Measurements from ENCODE around the gene NOL4L.

The NOL4L gene

GRCh38 chr20:32455171-32455900 is 129.8 kb downstream of the NOL4L start:
- no peak for DNase-seq

DNA sequence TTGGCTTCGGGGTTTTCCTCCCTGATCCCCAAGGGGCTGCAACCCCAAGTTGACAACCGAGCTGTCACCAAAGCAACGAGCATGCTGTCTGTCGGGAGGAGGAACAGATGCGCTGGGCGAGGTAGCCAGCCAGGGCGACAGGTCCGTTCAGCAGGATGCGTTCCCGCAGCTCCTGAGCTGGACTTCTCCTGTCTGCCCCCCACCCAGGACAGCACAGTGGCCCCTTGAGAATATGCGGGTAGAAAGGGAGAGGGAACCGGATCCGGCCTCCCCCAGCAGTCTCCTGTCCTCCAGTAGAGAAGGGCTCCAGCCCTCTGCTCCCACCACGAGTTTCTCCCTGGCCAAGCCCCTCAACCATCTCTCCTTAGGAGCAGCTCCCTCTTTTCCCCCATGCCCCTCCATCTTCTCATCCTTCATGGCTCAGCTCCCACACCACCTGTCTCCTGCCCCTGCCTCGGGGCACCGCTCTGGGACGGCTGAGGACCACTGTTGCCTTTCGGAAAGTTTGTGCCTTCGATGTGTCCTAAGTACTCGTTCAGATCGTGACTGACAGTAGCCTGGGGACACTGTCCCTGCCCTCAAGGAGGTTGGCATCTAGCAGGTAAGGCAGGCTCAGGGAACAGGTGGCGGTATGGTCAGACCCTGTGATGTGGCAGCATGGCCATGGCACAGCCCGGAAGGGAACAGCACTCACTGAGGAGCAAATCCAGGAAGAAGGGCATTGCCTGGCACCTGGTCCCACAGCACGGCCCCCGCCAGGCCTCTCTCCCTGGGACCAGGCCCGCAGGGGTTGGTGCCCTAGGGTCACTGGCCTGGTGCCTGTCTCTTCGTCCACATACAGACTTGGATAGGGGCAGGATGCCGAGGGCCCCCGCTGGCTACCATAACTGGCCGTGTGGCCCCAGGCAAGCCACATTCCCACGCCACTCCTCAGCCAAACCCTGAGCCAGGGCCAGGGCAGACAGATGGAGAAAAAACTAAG is 130.7 kb downstream of the NOL4L start:
- no peak for DNase-seq

- DNase-seq = no peak
Observed at GRCh38 chr20:32453467-32454163, 131.5 kb downstream of the NOL4L start.

GRCh38 chr20:32452776-32453466 is 132.2 kb downstream of the NOL4L start:
- no peak for DNase-seq

DNA sequence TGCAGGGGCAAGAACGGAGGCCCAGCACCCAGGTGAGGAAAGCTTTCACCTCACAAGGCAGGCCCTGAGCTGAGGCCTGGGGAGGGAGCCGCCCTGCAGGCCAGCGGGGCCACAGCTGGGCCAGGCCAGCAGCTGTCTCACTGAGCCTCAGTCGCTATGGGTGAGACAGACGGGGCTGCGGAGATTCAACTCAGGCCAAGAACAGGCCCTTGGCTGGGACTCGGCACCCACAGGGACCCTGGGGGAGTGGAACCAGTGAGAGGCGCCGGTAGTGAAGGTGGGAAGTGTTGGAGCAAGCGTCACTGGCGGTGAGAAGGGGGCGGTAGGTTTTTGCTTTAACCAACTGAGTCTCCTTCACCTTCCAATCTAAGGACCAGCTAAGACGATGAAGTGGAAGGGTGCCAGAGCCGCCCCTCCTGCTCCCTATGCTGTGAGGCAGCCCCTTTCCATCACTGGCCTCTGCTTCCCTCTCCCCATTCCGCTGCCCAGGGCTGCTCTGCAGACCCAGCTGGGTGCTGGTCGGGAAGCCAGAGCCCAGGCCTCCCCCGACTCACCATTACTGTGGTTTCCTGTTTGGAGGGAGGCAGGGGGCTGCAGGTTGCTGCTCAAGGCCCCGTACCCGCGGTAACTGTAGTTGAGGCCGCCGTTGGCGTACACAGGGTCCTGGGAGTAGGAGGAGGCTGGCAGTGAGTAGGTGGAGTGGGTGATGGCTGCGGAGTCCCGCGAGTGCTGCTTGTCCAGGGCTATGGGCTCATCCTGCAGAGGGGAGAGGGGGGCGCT is 133.3 kb downstream of the NOL4L start:
- DNase-seq = no peak

DNA sequence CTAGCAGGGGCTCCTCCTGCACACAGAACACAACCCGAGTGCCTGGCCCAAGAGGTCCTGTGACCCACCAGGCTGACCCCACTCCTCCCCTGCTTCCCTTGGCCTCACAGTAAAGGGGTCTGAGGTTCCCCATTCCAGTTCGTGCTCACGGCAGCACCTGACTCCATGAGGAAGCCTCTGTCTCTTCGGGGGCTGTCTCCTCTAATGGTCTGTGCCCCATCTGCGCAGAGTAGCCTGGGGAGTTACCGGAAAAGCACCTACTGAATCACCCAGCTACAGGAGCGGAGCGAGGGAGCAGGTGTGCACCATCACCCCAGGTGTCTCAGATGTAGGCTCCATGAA is 133.8 kb downstream of the NOL4L start:
- DNase-seq = no peak

DNA sequence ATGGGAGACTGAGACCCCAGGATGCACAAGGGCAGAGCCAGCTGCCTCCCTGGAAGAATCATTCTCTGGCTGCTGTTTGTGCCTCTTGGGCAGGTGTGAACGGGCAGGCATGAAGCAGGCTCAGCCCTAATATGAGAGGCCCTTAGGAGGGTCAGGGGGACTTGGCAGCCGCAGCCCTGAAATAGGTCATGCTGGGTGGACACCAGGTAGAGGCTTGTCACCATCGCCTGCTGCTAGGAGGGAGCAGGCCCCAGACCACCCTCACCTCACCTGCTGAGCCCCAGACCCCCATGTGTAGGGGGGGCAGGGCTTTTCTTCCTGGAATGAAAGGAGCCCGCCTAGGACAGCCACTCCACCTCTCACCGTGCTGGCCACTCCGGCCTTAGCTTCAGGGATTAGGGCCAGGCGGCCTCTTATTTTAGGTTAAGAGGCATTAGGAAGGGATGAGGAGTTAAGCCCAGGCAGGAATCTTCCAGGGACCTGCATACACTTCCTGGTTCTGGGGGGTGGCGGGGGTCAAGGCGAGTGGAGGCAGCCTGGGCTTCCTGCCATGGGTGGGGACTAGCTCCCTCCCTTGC is 134.6 kb downstream of the NOL4L start:
- no peak for DNase-seq

DNA sequence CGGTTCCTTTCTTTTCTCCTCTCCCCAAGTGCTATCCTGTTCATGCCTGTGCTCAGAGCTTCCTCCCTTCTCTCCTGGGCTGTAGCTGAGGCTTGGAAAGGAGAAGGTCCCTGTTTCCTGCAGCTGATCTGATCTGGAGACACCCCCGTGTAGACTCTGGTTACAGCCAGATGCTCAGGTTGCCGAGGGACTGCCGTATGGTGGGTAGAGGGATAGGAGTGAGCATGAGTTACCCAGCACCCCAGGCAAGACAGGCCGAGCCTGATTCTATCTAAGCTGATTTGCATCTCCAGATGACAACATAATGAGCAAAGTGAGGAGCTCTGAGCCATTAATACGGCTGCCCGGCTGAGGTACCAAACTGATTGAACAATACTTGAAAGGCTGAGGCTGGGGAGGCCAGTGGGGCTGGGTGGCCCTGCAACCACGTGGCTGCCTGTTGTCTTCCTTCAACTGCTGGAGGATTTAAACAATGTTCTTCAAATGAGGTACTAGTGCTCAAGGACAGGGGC is 135.2 kb downstream of the NOL4L start:
- DNase-seq = no peak

- DNase-seq = no peak
Observed at GRCh38 chr20:32449057-32449889, 135.9 kb downstream of the NOL4L start.

DNA sequence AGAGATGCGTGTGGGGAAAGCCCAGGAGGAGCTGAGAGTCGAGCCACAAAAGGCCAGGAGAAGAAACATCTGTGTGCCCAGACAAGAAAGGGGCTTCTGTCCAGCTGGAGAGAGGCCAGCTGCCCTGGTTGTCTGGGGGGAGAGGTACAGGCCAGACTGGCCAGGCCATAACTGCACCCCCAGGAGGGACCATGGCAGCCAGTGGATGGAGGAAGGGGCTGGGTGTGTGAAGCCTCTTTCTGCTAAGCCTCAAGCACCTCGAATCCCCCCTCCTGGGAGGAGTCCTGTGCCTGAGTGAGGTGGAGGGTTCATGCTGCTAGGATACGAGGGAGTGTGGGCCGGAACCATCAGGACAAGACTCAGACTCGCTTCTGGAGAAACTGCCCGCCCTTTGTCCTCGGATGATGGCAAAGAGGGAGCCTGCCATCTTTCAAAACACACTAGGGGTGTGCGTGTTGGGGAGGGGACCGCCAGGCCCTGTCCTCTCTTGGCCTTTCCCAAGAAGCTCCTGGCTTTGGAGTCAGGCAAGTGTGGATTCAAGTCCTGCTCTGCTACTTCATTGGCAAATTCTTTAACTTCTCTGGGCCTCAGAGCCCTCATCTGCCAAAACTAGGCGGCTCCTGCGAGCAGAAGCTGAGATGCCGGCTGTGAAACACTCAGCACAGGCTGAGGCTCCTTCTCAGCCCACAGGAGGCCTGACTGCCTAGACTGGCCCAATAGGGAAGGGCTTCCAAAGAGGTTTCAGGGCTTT is 136.7 kb downstream of the NOL4L start:
- no peak for DNase-seq

- DNase-seq = no peak
Observed at GRCh38 chr20:32447136-32448027, 137.8 kb downstream of the NOL4L start.

GRCh38 chr20:32446301-32447100 is 138.6 kb downstream of the NOL4L start:
- no peak for DNase-seq

- DNase-seq = no peak
Observed at GRCh38 chr20:32445539-32446273, 139.4 kb downstream of the NOL4L start.

DNA sequence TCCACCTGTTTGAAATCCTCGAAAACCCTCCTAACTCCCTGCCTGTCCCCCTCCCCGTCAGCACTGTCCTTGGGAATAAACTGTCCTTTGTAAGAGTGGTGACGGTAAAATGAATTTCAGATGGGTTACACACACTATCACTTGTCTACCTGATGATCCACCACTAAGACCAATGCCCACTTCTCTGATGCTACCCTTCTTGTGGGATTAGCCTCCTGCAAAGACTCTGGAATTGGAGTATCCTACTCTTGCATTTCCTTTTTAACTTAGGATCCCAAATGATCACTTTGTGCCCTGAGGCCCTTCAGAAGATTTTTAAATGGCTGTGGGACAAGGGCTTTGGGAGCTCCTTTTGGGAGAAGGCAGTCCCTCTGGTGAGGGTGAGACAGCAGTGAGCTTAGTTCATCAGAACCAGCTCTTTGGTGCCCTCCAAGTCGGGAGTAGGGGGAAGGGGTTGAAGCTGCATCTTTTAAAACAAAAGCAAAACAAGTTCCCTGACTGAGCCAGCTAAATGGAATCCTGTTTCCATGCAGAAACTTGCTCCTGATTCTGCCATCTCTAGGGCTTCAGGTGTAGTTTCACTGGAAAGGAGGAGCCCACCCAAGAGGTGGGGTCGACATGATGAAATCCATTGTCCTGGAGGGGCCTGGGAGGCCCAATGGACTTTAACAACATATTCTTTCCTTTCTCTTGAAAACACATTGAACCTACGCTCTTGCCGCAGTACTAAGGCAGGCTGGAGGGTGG is 140.5 kb downstream of the NOL4L start:
- DNase-seq = no peak

DNA sequence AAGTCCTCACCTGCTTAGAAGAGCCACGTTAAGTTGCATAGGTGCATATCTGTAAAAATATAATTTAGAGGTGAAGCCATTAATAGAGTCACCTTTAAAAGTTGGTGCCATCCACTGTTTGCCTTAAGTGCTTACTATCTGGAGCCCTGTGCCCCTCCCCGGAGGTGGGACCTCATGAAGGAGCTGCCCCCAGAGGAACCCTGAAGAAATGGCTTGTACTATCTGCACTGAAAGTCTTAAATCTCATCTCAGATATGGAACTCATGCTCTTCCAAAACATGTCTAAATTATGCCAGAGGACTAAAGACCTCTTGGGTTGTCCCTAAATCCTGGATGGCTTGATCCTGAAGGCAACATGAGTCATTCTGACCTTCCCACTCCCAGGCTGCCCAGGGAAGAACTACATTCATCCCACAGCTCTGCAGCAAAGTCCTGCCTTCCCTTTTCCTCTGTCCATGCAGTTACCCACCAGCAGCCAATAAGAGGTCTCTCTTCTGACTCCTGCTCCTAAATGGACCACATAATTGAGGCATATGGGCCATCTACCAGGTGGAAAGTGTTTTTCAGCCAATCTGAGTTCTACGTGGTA is 141.7 kb downstream of the NOL4L start:
- DNase-seq = no peak
